ENCODE results near the gene USP30. TPM values are rescaled to one million over a fixed set of nuclear protein-coding genes. Genes with fewer than 3 reads are reported as not detected.
A peak's percentile ranks its signal among the peaks of the same experiment; 100 is the strongest.

USP30 gene
- total and polyA plus RNA-seq, 4 experiments from 2014 or later = 6.8 to 14.2 (median 11.0) TPM

DNA sequence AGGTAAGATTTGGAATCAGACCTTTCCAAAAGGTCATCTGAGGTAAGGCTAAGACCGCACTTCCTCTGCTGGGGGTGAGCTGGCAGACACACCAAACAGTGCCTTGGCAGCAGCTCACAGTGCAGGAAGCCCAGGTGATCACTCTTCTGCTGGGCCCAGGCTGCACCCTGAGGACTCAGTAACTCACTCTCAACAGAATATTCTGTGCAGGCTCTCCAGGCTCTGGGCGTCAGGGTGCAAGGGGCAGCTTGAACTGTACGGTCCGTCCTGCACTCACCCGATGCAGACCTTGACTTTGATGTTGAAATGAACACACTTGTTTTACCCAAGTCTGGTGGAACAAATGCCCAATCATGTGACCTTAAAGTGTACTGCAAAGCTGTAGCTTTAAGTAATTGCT, 34.9 kb downstream of the USP30 start:
- Mint-ChIP-seq H3K9me3 (no peaks in the 10 kb centered on the region), H3K27me3 (no peaks in the 10 kb centered on the region), H3K4me1 (peaks cover 6 to 17% (median 10%) of the 10 kb centered on the region in 4 donors), H3K27ac (no peak overlapping the region), H3K36me3 (peaks cover 44 to 62% of the 10 kb centered on the region in 2 donors), H3K4me3 (no peak overlapping the region)
- peaks cover 40% of the 10 kb centered on the region for H3K36me3 ChIP-seq (ENCODE audit: insufficient read depth, low read length)
- H3K4me3 ChIP-seq (ENCODE audit: low read length in 2 of 2) = no peak overlapping the region
- no peaks in the 10 kb centered on the region for H3K27me3 ChIP-seq (ENCODE audit: insufficient read depth, low read length)
- no peak for DNase-seq
- POLR2A ChIA-PET (ENCODE audit: partially characterized antibody) = interaction anchor here (1.0 to 1.8 kb wide), 2 partner anchors 12 to 34 kb away, joined by 3 to 5 read pairs; partner anchors contain the start of gene USP30
- no peaks in the 10 kb centered on the region for H3K9me3 ChIP-seq (ENCODE audit: control insufficient read depth in 1 of 2, low read length in 2 of 2)
- CTCF ChIA-PET (ENCODE audit: partially characterized antibody) = interaction anchor here (0.6 to 1.4 kb wide), 5 partner anchors 8 to 203 kb away, joined by 3 to 4 read pairs (median 3); no protein-coding TSS in a partner anchor
- H3K27ac ChIP-seq (ENCODE audit: low read depth, low read length) = no peak overlapping the region
- H3K4me1 ChIP-seq (ENCODE audit: insufficient read depth, low read length) = peaks cover 8% of the 10 kb centered on the region
- intact Hi-C loops (cut with micrococcal nuclease) = no loop called here

GRCh38 chr12:109088818-109089217, 36.4 kb downstream of the USP30 start:
- H3K4me1 Mint-ChIP-seq = peaks cover 16 to 33% (median 23%) of the 10 kb centered on the region in 4 donors
- H3K27me3 Mint-ChIP-seq = no peaks in the 10 kb centered on the region
- ChIA-PET POLR2A (ENCODE audit: partially characterized antibody) (no interaction called here), CTCF (ENCODE audit: partially characterized antibody) (no interaction called here)
- Histone ChIP-seq H3K4me1 (ENCODE audit: insufficient read depth, low read length) (peaks cover 21% of the 10 kb centered on the region), H3K9me3 (ENCODE audit: control insufficient read depth in 1 of 2, low read length in 2 of 2) (no peaks in the 10 kb centered on the region), H3K27me3 (ENCODE audit: insufficient read depth, low read length) (no peaks in the 10 kb centered on the region), H3K27ac (ENCODE audit: low read depth, low read length) (no peak overlapping the region), H3K4me3 (ENCODE audit: low read length in 2 of 2) (no peak overlapping the region), H3K36me3 (ENCODE audit: insufficient read depth, low read length) (peaks cover 40% of the 10 kb centered on the region)
- intact Hi-C loops (cut with micrococcal nuclease) = no loop called here
- no peak overlapping the region for H3K4me3 Mint-ChIP-seq
- H3K27ac Mint-ChIP-seq = peak overlapping the region in 4 of 7 donors; percentile 19 to 76 (median 60)
- DNase-seq = no peak
- peaks cover 30 to 52% of the 10 kb centered on the region in 2 donors for H3K36me3 Mint-ChIP-seq
- no peaks in the 10 kb centered on the region for H3K9me3 Mint-ChIP-seq

- CTCF ChIA-PET (ENCODE audit: partially characterized antibody) = interaction anchor here (1.0 kb wide), 1 partner anchor 9 kb away, joined by 4 read pairs; no protein-coding TSS in a partner anchor
- Histone ChIP-seq H3K9me3 (ENCODE audit: control insufficient read depth in 1 of 2, low read length in 2 of 2) (no peaks in the 10 kb centered on the region), H3K36me3 (ENCODE audit: insufficient read depth, low read length) (peaks cover 40% of the 10 kb centered on the region), H3K27me3 (ENCODE audit: insufficient read depth, low read length) (no peaks in the 10 kb centered on the region), H3K4me1 (ENCODE audit: insufficient read depth, low read length) (peaks cover 22% of the 10 kb centered on the region), H3K27ac (ENCODE audit: low read depth, low read length) (no peak overlapping the region), H3K4me3 (ENCODE audit: low read length in 2 of 2) (no peak overlapping the region)
- POLR2A ChIA-PET (ENCODE audit: partially characterized antibody) = no interaction called here
- peaks cover 24 to 51% of the 10 kb centered on the region in 2 donors for H3K36me3 Mint-ChIP-seq
- H3K27me3 Mint-ChIP-seq = no peaks in the 10 kb centered on the region
- no peak overlapping the region for H3K4me3 Mint-ChIP-seq
- H3K9me3 Mint-ChIP-seq = no peaks in the 10 kb centered on the region
- intact Hi-C loops (cut with micrococcal nuclease) = loop anchor here (10.0 kb wide), 1 partner anchor 455 kb away; the partner anchor contains the start of gene SELPLG
- H3K27ac Mint-ChIP-seq = peak overlapping the region in 3 of 7 donors; percentile 47 to 90 (median 61)
- H3K4me1 Mint-ChIP-seq = peaks cover 20 to 37% (median 28%) of the 10 kb centered on the region in 4 donors
- DNase-seq = no peak
Measured at GRCh38 chr12:109089683-109090082, 37.3 kb downstream of the USP30 start.

DNA sequence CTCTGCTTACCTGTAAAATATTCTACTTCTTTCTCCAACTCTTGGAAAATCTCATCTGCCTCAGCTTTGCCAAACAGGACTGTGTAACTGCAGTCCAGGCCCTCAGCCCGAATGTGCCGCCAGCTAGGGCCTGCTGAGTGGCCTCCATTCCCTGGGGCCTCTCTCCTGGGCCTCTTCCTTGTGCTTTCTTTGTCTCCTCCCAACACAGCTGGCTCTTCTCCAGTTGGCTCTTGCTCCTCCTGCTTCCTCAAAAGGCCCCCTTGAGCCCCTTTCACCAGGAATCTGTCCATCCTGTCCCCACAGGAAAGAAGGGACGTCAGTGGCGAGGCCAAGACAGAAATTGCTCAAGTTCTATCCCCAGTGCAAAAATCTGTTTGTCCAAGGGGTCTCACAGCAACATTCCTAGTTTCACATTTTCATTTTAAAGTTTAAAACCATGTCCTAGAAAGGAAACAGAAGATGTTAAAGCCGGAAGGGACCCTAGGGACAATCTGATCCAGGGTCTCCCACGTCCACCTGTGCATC, 40.2 kb downstream of the USP30 start:
- DNase-seq = no peak
- Histone ChIP-seq H3K4me1 (ENCODE audit: insufficient read depth, low read length) (peaks cover 26% of the 10 kb centered on the region), H3K27me3 (ENCODE audit: insufficient read depth, low read length) (no peaks in the 10 kb centered on the region), H3K36me3 (ENCODE audit: insufficient read depth, low read length) (peaks cover 19% of the 10 kb centered on the region), H3K4me3 (ENCODE audit: low read length in 2 of 2) (peak overlapping the region; percentile 62 to 75), H3K9me3 (ENCODE audit: control insufficient read depth in 1 of 2, low read length in 2 of 2) (no peaks in the 10 kb centered on the region), H3K27ac (ENCODE audit: low read depth, low read length) (peak overlapping the region; percentile 60)
- peaks cover 21 to 49% (median 30%) of the 10 kb centered on the region in 4 donors for H3K4me1 Mint-ChIP-seq
- no peaks in the 10 kb centered on the region for H3K27me3 Mint-ChIP-seq
- intact Hi-C loops (cut with micrococcal nuclease) = loop anchor here (1.0 to 10.0 kb wide), 9 partner anchors 40 to 1332 kb away; partner anchors contain the start of genes ISCU, PRDM4, SELPLG and SSH1
- H3K4me3 Mint-ChIP-seq = peak overlapping the region; percentile 84 to 91 (median 86)
- H3K27ac Mint-ChIP-seq = peak overlapping the region; percentile 86 to 97 (median 95)
- H3K36me3 Mint-ChIP-seq = peaks cover 7 to 33% of the 10 kb centered on the region in 2 donors
- CTCF ChIA-PET (ENCODE audit: partially characterized antibody) = interaction anchor here (0.9 to 4.3 kb wide), 14 partner anchors 8 to 428 kb away, joined by 3 to 57 read pairs (median 7); partner anchors contain the start of gene USP30
- no peaks in the 10 kb centered on the region for H3K9me3 Mint-ChIP-seq
- POLR2A ChIA-PET (ENCODE audit: partially characterized antibody) = interaction anchor here (0.9 to 1.8 kb wide), 4 partner anchors 38 to 531 kb away, joined by 4 to 6 read pairs (median 6); partner anchors contain the start of genes ISCU, SART3, SSH1 and USP30

DNA sequence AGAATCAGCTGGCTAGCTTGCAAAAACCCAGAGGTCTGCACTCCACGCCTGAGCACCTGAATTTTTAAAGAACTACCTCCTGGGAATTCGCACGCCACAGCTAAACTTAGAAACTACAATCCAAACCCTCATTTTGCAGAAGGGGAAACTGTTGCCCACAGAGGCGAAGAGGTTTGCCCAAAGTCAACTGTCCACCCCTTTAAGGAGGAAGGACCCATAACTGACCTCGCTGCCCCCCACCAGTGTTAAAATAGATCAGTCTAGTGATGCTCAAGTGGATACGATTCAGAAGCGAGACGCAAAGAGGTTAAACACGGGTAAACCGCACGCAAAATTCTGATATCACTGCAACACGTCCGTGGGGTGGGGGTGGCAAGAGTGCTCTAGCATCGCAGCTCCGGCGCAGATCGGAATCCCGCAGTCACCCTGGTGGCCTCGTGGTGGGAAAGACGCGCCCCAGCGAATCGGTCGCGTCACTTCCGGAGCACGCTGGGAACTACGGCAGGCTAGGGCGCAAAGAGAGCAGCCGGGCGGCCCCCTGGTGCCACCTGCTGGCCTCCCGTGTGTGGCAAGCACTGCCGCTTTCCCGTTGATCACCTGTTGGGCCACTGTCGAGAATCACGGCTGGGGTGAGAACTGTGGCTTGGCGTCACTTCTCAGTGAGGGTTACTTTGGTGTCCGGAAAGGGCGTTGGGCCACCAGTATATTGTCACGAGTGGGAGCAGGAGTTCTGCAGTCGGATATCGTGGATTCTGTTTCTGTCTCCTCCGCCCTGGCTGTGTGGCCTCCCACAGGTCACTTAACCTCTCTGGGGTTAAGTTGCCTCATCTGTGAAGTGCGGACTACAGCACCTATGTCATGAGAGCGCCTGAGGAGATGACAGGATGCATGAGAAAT, 40.9 kb downstream of the USP30 start, which contains the start of gene ALKBH2:
ALKBH2 (minus strand) TSS at position 451 of the 897 bp plus-strand sequence. CDS start 686 bp downstream, outside the sequence.
- Mint-ChIP-seq H3K27me3 (no peaks in the 10 kb centered on the region), H3K4me3 (peak within 1 kb of the TSS; percentile 84 to 91 (median 86)), H3K27ac (peak within 1 kb of the TSS; percentile 86 to 97 (median 95)), H3K4me1 (peaks cover 21 to 56% (median 34%) of the 10 kb centered on the region in 4 donors), H3K9me3 (no peaks in the 10 kb centered on the region), H3K36me3 (peaks cover 7 to 29% of the 10 kb centered on the region in 2 donors)
- Histone ChIP-seq H3K9me3 (ENCODE audit: control insufficient read depth in 1 of 2, low read length in 2 of 2) (no peaks in the 10 kb centered on the region), H3K27ac (ENCODE audit: low read depth, low read length) (peak within 1 kb of the TSS; percentile 60), H3K27me3 (ENCODE audit: insufficient read depth, low read length) (no peaks in the 10 kb centered on the region), H3K4me3 (ENCODE audit: low read length in 2 of 2) (peak within 1 kb of the TSS; percentile 62 to 75), H3K36me3 (ENCODE audit: insufficient read depth, low read length) (peaks cover 12% of the 10 kb centered on the region), H3K4me1 (ENCODE audit: insufficient read depth, low read length) (peaks cover 27% of the 10 kb centered on the region)
- intact Hi-C loops (cut with micrococcal nuclease) = loop anchor here (1.0 to 10.0 kb wide), 9 partner anchors 41 to 1332 kb away; partner anchors contain the start of genes ISCU, PRDM4, SELPLG and SSH1
- ChIA-PET POLR2A (ENCODE audit: partially characterized antibody) (interaction anchor here (0.9 to 1.8 kb wide), 5 partner anchors 18 to 531 kb away, joined by 3 to 6 read pairs (median 5); partner anchors contain the start of genes ISCU, SART3, SSH1 and USP30), CTCF (ENCODE audit: partially characterized antibody) (interaction anchor here (0.7 to 4.3 kb wide), 19 partner anchors 9 to 529 kb away, joined by 3 to 57 read pairs (median 4); partner anchors contain the start of gene USP30)
- DNase-seq = peak; percentile 93 to 98 (median 95)

- ChIA-PET CTCF (ENCODE audit: partially characterized antibody) (interaction anchor here (1.1 kb wide), 1 partner anchor 480 kb away, joined by 3 read pairs; no protein-coding TSS in a partner anchor), POLR2A (ENCODE audit: partially characterized antibody) (interaction anchor here (3.9 kb wide), 1 partner anchor 42 kb away, joined by 11 read pairs; no protein-coding TSS in a partner anchor)
- Mint-ChIP-seq H3K4me1 (peaks cover 31 to 70% (median 47%) of the 10 kb centered on the region in 4 donors), H3K36me3 (peaks cover 8 to 23% of the 10 kb centered on the region in 2 donors), H3K27me3 (no peaks in the 10 kb centered on the region), H3K27ac (no peak overlapping the region), H3K4me3 (peak overlapping the region in 6 of 8 donors; percentile 29 to 66 (median 34)), H3K9me3 (no peaks in the 10 kb centered on the region)
- H3K4me3 ChIP-seq (ENCODE audit: low read length in 2 of 2) = no peak overlapping the region
- intact Hi-C loops (cut with micrococcal nuclease) = loop anchor here (10.0 kb wide), 1 partner anchor 462 kb away; the partner anchor contains the start of gene SELPLG
- H3K9me3 ChIP-seq (ENCODE audit: control insufficient read depth in 1 of 2, low read length in 2 of 2) = no peaks in the 10 kb centered on the region
- no peak overlapping the region for H3K27ac ChIP-seq (ENCODE audit: low read depth, low read length)
- H3K27me3 ChIP-seq (ENCODE audit: insufficient read depth, low read length) = no peaks in the 10 kb centered on the region
- H3K4me1 ChIP-seq (ENCODE audit: insufficient read depth, low read length) = peaks cover 46% of the 10 kb centered on the region
- DNase-seq = no peak
- H3K36me3 ChIP-seq (ENCODE audit: insufficient read depth, low read length) = peaks cover 4% of the 10 kb centered on the region
Measured at GRCh38 chr12:109097140-109097434, 44.7 kb downstream of the USP30 start.

Data from CD4-positive, alpha-beta memory T cell (primary cell).